ENCODE results near the gene UPF2.
"Not testable (repeated sequence)": the region's sequence is repeated elsewhere in the genome, so short reads cannot be mapped to it uniquely, and the experiment has no call there.

UPF2 gene

DNA sequence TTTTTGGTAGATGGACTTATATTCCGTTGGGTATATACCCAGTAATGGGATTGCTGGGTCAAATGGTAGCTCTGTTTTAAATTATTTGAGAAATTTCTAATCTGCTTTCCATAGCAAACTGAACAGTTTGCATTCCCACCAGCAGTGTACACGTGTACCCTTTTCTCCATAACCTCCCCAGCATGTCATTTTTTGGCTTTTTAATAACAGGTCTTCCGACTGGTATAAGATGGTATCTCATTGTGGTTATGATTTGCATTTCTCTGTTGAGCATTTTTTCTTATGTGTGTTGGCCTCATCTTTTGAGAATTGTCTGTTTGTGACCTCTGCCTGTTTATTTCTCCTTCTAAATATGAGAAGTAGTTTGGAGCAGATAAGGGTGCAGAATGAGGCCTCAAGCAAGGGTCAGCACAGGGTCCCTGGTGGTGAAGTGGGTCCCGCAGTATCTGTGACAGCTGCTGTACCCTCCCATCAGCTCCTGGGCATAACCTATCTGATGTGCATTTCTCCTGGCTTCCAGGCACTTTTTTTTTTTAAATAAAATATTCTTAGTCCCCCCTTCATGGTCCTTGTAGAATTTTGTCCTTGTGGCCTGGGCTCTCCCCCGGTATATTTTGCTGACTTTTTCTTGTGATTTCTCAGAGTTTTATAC lies 145.9 kb downstream of the UPF2 start:
- DNase-seq (ENCODE audit: low read depth), result no peak
- H3K4me3 ChIP-seq (ENCODE audit: low read length), result no peak overlapping the region
- TF ChIP-seq, protein P1, sequence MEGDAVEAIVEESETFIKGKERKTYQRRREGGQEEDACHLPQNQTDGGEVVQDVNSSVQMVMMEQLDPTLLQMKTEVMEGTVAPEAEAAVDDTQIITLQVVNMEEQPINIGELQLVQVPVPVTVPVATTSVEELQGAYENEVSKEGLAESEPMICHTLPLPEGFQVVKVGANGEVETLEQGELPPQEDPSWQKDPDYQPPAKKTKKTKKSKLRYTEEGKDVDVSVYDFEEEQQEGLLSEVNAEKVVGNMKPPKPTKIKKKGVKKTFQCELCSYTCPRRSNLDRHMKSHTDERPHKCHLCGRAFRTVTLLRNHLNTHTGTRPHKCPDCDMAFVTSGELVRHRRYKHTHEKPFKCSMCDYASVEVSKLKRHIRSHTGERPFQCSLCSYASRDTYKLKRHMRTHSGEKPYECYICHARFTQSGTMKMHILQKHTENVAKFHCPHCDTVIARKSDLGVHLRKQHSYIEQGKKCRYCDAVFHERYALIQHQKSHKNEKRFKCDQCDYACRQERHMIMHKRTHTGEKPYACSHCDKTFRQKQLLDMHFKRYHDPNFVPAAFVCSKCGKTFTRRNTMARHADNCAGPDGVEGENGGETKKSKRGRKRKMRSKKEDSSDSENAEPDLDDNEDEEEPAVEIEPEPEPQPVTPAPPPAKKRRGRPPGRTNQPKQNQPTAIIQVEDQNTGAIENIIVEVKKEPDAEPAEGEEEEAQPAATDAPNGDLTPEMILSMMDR (conservative IDR thresholded peaks at IDR 0.05; ENCODE audit: low read length), result no peak

DNA sequence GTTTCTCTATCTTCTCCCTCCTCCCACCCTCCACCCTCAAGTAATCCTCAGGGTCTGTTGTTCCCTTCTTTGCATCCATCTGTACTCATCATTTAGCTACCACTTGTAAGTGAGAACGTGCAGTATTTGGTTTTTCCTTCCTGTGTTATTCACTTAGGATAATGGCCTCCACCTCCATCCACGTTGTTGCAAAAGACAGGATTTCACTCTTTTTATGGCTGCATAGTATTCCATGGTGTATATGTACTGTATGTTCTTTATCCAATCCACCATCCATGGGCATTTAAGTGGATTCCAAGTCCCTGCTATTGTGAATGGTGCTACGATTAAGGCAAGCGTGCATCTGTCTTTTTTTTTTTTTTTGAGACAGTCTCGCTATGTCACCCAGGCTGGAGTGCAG lies 147.0 kb downstream of the UPF2 start:
- DNase-seq (ENCODE audit: low read depth), result no peak
- TF ChIP-seq, protein P1 (conservative IDR thresholded peaks at IDR 0.05; ENCODE audit: low read length), result no peak
- no peak overlapping the region for H3K4me3 ChIP-seq (ENCODE audit: low read length)

- no peak overlapping the region for H3K4me3 ChIP-seq (ENCODE audit: low read length)
- no peak for DNase-seq (ENCODE audit: low read depth)
- TF ChIP-seq, protein P1 (conservative IDR thresholded peaks at IDR 0.05; ENCODE audit: low read length), result no peak
These were observed 147.5 kb downstream of the UPF2 start for GRCh38 chr10:11895108-11895466.

DNA sequence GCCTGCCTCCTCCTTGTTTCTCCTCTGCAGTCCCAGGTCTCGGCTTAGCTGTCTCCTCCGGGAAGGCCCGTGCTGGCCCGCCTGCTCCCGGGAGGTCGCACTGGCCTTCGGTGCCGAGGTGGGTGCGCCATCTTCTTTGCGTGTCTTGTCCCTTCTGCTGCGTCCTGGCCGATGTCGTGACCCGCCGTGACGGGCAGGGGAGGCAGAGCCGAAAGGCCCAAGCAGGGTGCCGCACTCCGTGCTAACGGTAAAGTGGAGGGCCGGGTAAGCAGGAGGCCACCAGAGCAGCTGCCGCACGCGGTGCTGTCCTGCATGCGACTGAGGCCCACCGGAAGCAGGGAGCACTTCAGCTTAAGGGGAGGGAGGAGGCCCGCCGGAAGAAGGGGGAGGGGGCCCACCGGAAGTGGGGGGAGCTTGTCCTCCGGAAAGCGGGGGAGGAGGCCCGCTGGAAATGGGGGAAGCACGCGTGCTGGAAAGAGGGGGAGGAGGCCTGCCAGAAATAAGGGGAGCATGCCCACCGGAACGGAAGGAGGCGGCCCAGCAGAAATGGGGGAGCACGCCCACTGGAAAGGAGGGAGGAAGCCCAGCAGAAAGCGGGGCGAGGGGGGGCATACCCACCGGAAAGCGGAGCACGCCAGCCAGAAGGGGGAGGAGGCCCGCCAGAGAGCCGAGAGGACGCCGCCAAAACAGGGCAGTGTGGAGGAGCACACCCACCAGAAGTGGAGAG lies 148.1 kb downstream of the UPF2 start:
- no peak overlapping the region for H3K4me3 ChIP-seq (ENCODE audit: low read length)
- TF ChIP-seq, protein P1 (conservative IDR thresholded peaks at IDR 0.05; ENCODE audit: low read length), result no peak
- DNase-seq (ENCODE audit: low read depth), result no peak

DNA sequence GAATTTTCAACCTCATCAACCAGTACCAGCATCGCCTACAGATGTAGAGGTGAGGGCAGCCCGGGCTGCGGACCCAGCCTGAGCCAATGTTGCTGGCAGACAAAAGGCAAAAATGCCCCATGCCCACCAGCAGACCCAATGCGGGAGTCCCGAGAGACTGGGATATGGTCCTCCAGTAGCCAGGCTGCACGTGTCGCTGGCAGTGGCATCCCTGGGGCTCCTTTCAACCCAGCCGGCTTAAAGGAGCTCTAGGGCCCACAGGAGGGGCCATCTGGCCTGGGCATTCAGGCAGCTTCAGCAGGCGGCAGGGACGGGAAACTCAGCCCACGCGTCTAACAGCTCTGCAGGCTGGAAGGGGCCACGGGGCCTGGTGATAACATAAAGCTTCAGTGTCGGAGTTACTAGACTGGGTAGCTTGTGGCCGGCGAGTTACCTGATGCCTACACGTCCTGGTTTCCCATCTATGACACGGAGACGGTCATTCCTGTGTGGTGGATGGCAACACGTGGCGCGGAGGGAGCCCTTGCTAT lies 148.8 kb downstream of the UPF2 start:
- no peak overlapping the region for H3K4me3 ChIP-seq (ENCODE audit: low read length)
- TF ChIP-seq, protein P1 (conservative IDR thresholded peaks at IDR 0.05; ENCODE audit: low read length), result no peak
- no peak for DNase-seq (ENCODE audit: low read depth)

- DNase-seq (ENCODE audit: low read depth), result no peak
- no peak overlapping the region for H3K4me3 ChIP-seq (ENCODE audit: low read length)
- TF ChIP-seq, protein P1 (conservative IDR thresholded peaks at IDR 0.05; ENCODE audit: low read length), result no peak
These were observed 150.7 kb downstream of the UPF2 start for GRCh38 chr10:11891776-11892486.

- not testable (repeated sequence) for DNase-seq (ENCODE audit: low read depth); H3K4me3 ChIP-seq (ENCODE audit: low read length)
These were observed 153.3 kb downstream of the UPF2 start for GRCh38 chr10:11889263-11889662.
